ENCODE measurements around the gene GNG7.
"Not testable (repeated sequence)": the region's sequence is repeated elsewhere in the genome, so short reads cannot be mapped to it uniquely, and the experiment has no call there.

Gene GNG7

DNA sequence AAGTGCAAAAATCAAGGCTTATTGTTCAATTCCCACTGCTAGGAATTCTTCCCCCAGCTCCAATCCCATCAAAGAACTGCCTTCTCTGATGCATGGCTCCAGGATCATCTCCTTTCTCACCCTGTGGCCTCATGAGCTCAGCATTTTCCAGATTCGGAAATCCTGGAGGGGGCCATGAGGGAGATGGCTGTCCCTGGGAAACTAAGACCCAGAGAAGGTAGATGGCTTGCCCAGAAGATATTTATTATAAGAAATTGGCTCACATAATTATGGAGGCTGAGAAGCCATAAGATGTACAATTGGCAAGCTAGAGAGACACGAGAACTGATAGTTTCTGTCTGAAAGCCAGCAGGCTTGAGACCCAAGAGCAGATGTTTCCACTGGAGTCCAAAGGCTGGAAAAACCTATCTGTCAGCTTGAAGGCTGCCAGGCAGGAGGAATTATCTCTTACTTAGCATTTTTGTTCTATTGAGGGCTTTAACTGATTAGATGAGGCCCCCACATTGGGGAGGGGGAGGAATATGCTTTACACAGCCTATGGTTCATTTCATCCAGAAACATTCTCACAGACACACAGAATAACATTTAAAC lies 168.0 kb downstream of the GNG7 start:
- DNase-seq (ENCODE audit: low read depth in 2 of 2) = no peak

DNA sequence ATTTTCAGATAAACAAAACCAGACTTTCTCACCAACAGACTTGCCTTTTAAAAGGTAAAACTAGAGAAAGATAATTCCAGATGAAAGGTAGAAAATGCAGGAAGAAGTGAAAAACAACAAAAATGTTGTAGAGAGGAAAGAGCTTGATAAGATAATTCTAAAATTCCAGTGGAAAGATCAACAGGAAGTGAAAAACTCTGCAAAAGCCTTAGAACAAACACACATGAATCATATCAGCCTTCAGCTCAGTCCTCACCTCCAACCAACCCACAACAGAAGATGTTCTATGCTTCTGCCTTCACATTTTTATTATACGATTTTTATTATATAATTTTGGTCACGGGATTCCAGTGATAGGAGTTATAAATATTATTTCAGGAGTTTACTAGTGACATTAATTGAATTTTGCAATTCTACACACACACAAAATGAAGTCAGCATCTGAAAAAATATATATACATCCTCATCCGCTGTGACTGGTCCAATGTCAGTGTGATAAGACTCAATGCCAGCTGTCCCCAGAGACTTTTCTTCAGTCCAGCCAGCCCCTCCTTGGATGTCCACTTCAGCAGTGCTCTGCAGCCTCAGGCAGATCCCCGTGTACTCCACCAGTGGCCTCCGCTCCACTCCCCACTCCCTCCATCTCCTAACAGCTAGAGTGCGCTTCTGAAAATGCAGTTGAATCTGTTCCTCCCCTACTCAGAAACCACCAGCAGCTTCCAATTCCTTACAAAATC lies 168.6 kb downstream of the GNG7 start:
- no peak for DNase-seq (ENCODE audit: low read depth in 2 of 2)

GRCh38 chr19:2533072-2533425 lies 169.4 kb downstream of the GNG7 start:
- DNase-seq (ENCODE audit: low read depth in 2 of 2) = no peak

- DNase-seq (ENCODE audit: low read depth in 2 of 2) = no peak
These were observed 170.0 kb downstream of the GNG7 start for GRCh38 chr19:2532252-2533071.

DNA sequence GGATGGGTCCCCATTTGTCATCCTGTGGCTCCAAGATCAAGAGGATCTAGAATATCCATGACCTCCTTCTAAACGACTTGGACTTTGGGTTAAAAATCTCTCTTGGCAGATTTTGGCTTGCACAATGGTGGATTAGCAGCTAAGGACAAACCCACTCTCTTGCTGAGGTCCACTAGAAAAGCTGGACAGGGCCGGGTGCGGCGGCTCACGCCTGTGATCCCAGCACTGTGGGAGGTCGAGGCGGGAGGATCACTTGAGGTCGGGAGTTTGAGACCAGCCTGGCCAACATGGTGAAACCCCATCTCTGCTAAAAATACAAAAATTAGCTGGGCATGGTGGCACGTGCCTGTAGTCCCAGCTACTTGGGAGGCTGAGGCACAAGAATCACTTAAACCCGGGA lies 172.6 kb downstream of the GNG7 start:
- DNase-seq (ENCODE audit: low read depth in 2 of 2) = not testable (repeated sequence)

GRCh38 chr19:2529473-2529918 lies 173.0 kb downstream of the GNG7 start:
- DNase-seq (ENCODE audit: low read depth in 2 of 2) = no peak

- no peak for DNase-seq (ENCODE audit: low read depth in 2 of 2)
These were observed 173.8 kb downstream of the GNG7 start for GRCh38 chr19:2528675-2529101.

GRCh38 chr19:2527686-2528085 lies 174.8 kb downstream of the GNG7 start:
- no peak for DNase-seq (ENCODE audit: low read depth in 2 of 2)

DNA sequence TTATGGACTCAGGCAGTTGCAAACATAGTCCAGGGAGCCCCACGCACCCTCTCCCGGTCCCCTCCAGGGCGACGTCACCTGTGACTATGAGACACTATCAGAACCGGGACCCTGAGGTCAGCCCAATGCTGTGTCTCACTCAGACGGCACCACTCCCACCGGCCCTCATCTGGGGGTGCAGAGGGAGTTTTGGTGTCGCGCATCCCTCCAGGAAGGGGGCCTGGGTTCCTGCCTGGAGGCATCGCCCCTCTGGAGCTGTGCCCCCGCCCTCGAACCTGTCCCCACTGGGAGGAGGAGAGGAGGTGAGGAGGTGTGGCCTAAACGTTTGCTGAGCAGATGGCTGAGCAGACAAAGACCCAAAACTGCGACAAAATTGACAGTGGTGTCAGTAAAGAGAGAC lies 175.3 kb downstream of the GNG7 start:
- no peak for DNase-seq (ENCODE audit: low read depth in 2 of 2)

GRCh38 chr19:2524840-2525723 lies 177.4 kb downstream of the GNG7 start:
- DNase-seq (ENCODE audit: low read depth in 2 of 2) = no peak

- no peak for DNase-seq (ENCODE audit: low read depth in 2 of 2)
These were observed 178.1 kb downstream of the GNG7 start for GRCh38 chr19:2524361-2524839.

DNA sequence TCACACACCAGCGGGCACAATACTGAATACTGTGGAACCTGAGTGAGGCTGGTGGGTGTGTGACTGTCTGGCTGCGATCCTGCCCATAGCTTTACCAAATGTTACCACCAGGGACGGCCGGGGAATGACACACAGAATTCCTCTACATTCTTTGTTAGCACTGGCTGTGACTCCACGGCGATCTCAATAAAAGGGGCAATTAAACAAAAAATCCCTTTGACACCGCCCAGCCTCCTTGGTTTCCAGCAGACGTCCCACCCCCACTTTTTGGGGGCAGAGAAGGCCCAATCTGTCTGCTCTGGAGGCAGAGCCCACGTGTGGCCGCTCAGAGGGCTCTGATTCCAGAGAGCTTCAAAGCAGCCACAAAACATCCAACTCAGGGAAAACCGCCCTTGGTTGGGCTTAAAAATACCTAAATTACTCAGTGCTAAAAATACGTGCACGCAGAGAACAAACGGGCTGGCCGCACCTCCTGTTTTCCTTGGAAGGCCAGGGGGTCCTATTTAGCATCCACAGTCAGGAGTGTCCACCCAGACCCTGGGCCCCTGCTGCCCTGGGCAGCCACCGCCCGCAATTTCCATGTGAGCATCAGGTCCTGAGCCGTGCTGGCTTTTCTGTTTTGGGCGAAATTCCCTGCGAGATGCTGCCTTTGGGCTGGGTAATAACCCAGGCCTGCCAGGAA lies 178.7 kb downstream of the GNG7 start:
- DNase-seq (ENCODE audit: low read depth in 2 of 2) = no peak

GRCh38 chr19:2519482-2519881 lies 183.0 kb downstream of the GNG7 start:
- no peak for DNase-seq (ENCODE audit: low read depth in 2 of 2)

DNA sequence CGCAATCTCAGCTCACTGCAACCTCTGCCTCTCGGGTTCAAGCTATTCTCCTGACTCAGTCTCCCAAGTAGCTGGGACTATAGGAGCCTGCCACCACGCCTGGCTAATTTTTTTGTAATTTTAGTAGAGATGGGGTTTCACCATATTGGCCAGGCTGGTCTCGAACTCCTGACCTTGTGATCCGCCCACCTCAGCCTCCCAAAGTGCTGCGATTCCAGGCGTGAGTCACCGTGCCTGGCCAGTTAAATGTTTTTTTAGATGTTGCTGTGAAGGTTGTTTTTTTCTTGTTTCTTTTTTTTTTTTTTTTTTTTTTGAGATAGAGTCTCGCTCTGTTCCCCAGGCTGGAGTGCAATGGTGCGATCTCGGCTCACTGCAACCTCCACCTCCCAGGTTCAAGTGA lies 183.6 kb downstream of the GNG7 start:
- not testable (repeated sequence) for DNase-seq (ENCODE audit: low read depth in 2 of 2)

DNA sequence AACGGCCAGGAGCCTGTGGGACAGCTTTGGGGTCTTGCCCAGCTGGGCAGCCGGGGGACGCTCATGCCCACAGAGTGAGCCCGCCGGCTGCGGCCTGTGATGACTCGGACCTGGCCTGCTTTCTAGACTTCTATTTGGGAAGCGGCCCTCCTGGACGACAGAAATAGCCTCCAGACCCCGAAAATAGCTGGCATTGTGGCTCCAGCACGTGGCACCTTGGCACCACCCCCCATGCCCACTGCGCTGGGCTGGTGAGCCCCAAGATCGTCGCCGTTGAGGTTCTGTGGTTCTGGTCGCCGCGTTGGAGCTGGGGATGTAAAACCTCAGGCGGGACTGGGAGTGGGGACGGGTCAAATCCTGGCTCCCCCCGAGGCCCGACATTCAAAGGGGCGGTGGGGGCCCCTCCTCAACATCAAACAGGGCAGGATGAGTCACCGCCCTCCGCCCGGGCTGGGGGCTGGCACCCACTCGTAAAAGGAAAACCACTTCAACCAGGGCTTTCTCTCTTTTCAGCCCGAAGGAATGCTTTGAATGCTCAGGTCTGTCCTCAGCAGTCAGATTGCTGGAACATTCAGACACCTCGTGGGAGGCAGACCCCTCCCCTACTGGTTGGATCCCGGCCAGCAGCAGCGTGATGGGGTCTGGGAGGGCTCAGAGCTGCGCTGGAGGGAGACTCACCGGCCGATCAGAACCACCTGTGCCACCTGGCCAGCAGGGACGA lies 184.5 kb downstream of the GNG7 start:
- DNase-seq (ENCODE audit: low read depth in 2 of 2) = no peak

- no peak for DNase-seq (ENCODE audit: low read depth in 2 of 2)
These were observed 185.8 kb downstream of the GNG7 start for GRCh38 chr19:2516727-2517126.

- no peak for DNase-seq (ENCODE audit: low read depth in 2 of 2)
These were observed 187.4 kb downstream of the GNG7 start for GRCh38 chr19:2514981-2515518.

DNA sequence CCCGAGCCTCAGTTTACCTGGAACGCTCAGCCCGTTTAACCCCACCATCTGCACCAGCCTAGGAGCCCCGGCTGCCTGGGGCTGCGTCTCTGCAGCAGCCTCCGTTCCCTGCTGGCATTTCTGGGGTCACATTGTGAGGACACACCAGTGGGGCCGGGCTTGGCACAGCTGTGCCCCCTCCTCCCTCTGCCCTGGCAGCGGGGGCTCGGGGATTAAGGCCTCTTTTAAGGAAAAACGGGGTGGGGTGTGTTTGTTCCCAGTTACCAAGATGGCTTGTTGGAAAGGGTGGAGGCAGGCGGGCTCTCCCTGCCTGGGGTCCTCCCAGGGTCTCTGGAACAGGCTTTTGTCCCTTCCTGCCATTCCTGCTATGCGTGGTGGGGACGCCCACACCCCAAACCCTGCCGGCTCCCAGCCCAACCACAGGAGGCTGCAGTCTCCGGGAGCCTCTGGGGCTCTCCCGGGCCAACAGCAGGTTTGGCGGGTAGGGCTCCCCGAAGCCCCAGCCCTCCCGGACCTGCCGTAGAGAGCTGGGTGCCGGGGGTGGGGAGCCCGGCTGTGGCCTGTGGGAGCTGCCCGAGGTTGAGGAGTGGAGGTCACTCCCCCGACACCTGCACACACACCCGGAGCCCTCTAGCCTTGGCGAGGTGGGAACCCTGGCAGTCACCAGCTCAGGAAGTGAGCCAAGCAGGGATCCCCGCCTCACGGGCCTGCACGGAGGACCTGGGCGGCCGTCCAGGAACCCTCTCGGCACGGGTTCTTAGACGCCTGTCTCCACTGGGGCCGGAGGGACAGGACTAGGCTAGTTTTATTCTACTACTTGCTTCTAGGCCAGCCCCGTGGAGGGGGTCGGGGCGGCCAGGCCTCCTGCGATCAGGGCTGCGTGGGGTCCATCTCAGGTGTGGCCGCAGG lies 189.7 kb downstream of the GNG7 start:
- DNase-seq (ENCODE audit: low read depth in 2 of 2) = no peak

DNA sequence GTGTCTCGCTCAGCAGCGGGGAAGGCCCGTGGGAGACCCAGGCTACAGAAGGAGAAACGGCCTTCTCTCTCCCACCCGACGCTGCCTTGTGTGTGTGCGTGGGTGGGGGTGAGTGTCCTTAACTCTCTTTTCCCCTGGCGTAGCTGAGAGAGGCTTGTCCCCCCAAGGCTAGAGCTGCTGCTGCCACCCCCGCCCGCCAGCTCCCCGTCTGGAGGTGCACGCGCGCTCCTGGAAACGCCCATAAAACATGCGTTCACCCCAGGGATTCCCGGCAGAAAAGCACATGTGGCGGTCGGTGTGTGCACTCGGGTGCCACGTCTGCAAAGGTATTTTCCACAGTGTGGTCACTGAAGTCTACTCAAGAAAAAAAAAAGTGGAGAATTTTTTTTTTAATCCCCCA lies 190.5 kb downstream of the GNG7 start:
- DNase-seq (ENCODE audit: low read depth in 2 of 2) = no peak

All from stimulated activated CD4-positive, alpha-beta T cell treated with anti-CD3 and anti-CD28 coated beads, Interleukin-1b, Interleukin-23, amount 100 ng/mL, for 4 hours (primary cell).